Esophagus squamous epithelium (tissue), 5 donors: ENCODE results near the gene COG5. TPM values are rescaled to one million over a fixed set of nuclear protein-coding genes. Genes with fewer than 3 reads are reported as not detected.
A peak's percentile ranks its signal among the peaks of the same experiment; 100 is the strongest.

Experiments
- DNase-seq: peaks from one replicate; lab custom pipeline; 2025; lab: John Stamatoyannopoulos, UW
- H3K27ac ChIP-seq, 4 donors: fragments of 200-600 bp; sonication (generic); one replicate each; pipeline ENCODE4 v1.5.1; 2016 to 2019; ENCODE audit warnings: mild to moderate bottlenecking in 1 of 4
- H3K27me3 ChIP-seq, 4 donors: fragments of 200-600 bp; sonication (generic); 1 replicate in 3 of 4; 2 replicates in 1 of 4; pipeline versions ENCODE4 v1.5.1 to v1.6.0; 2017 to 2021; ENCODE audit warnings: antibody characterized with exemption in 1 of 4
- H3K36me3 ChIP-seq, 3 donors: fragments of 200-600 bp; sonication (generic); one replicate each; pipeline ENCODE4 v1.5.1; 2016 to 2019
- H3K4me1 ChIP-seq, 3 donors: fragments of 200-600 bp; sonication (generic); one replicate each; pipeline ENCODE4 v1.5.1; 2017 to 2019
- H3K4me3 ChIP-seq, 4 donors: fragments of 200-600 bp; sonication (generic); 1 replicate in 3 of 4; 2 replicates in 1 of 4; pipeline ENCODE4 v1.5.1; 2016 to 2019; ENCODE audit warnings: mild to moderate bottlenecking in 2 of 4, moderate library complexity in 1 of 4
- H3K9me3 ChIP-seq, 3 donors: fragments of 200-600 bp; sonication (generic); one replicate each; pipeline ENCODE4 v1.5.1; 2016 to 2019
- CTCF ChIP-seq, 6 experiments: fragments of 450-650 bp in 4 of 6; fragments of 200-600 bp in 2 of 6; sonication (generic) in 2 of 6; IDR thresholded peaks; one replicate each; pipeline ENCODE4 v1.5.1; 2016 to 2019; ENCODE audit warnings: antibody characterized with exemption in 6 of 6, mild to moderate bottlenecking in 4 of 6, moderate library complexity in 4 of 6
- POLR2A ChIP-seq, 4 donors: fragments of 450-650 bp; IDR thresholded peaks; one replicate each; pipeline ENCODE4 v1.6.1; 2017; ENCODE audit warnings: antibody characterized with exemption in 4 of 4, mild to moderate bottlenecking in 4 of 4, moderate library complexity in 3 of 4
- WGBS, 2 donors: methylation state at CpG; one replicate each; pipeline ENCODE4 v1.1.5; 2018; 5-methylcytosine and 5-hydroxymethylcytosine counted together
- intact Hi-C: fragments of 100-400 bp; cut with DNase I; formaldehyde crosslinking; loops from one replicate; pipeline ENCODE4 v1.15.0; 2022
- total RNA-seq, 4 donors: library from RNA; depleted of rRNA; stranded (reverse); fragments of >200 nt; gene quantifications; one replicate each; pipeline ENCODE4 v1.1.0, GENCODE V29; 2016
- donor health status: DM: yes; HTN: yes; CAD: no.

COG5 gene
- total RNA-seq, 4 donors from 2014 or later = 24.4 to 30.0 (median 27.2) TPM

GRCh38 chr7:107166736-107167426 lies 396.8 kb downstream of the COG5 start:
- Histone ChIP-seq H3K36me3 (peaks cover 0 to 6% (median 0%) of the 10 kb centered on the region in 3 donors), H3K9me3 (no peaks in the 10 kb centered on the region), H3K4me1 (peaks cover 5 to 29% (median 10%) of the 10 kb centered on the region in 3 donors), H3K4me3 (peak overlapping the region; percentile 41 to 74 (median 59)), H3K27ac (peak overlapping the region; percentile 95 to 99 (median 98)), H3K27me3 (no peaks in the 10 kb centered on the region)
- TF ChIP-seq CTCF (IDR thresholded peaks at IDR 0.05) = no peak
- TF ChIP-seq POLR2A (IDR thresholded peaks at IDR 0.05) = no peak
- intact Hi-C loops = no loop called here
- 36 to 39% methylated on average over 5 of the region's 5 CpGs for WGBS, 2 donors
- DNase-seq = no peak

GRCh38 chr7:107165341-107165740 lies 398.4 kb downstream of the COG5 start:
- Histone ChIP-seq H3K27me3 (no peaks in the 10 kb centered on the region), H3K27ac (no peak overlapping the region), H3K36me3 (no peaks in the 10 kb centered on the region), H3K9me3 (no peaks in the 10 kb centered on the region), H3K4me3 (no peak overlapping the region), H3K4me1 (peaks cover 0 to 14% (median 5%) of the 10 kb centered on the region in 3 donors)
- intact Hi-C loops = no loop called here
- no peak for DNase-seq
- no peak for TF ChIP-seq CTCF (IDR thresholded peaks at IDR 0.05)
- TF ChIP-seq POLR2A (IDR thresholded peaks at IDR 0.05) = no peak
- 76 to 83% methylated on average over 3 of the region's 3 CpGs for WGBS, 2 donors

GRCh38 chr7:107164092-107164491 lies 399.6 kb downstream of the COG5 start:
- DNase-seq = no peak
- intact Hi-C loops = no loop called here
- WGBS, 2 donors = 44 to 50% methylated on average over 2 of the region's 2 CpGs

GRCh38 chr7:107162475-107162874 lies 401.2 kb downstream of the COG5 start:
- no peak for DNase-seq
- intact Hi-C loops = no loop called here
- no peak overlapping the region for H3K4me3 ChIP-seq
- H3K9me3 ChIP-seq = no peaks in the 10 kb centered on the region
- WGBS, 2 donors = 53 to 67% methylated on average over 5 of the region's 5 CpGs
- H3K27me3 ChIP-seq = no peaks in the 10 kb centered on the region
- peaks cover 0 to 10% (median 0%) of the 10 kb centered on the region in 3 donors for H3K4me1 ChIP-seq
- no peaks in the 10 kb centered on the region for H3K36me3 ChIP-seq
- TF ChIP-seq CTCF (IDR thresholded peaks at IDR 0.05) (no peak), POLR2A (IDR thresholded peaks at IDR 0.05) (no peak)
- no peak overlapping the region for H3K27ac ChIP-seq

More at GRCh38 chr7:107164092-107164491, 399.6 kb downstream of the COG5 start:
- Histone ChIP-seq H3K36me3 (no peaks in the 10 kb centered on the region), H3K27ac (no peak overlapping the region), H3K27me3 (no peaks in the 10 kb centered on the region), H3K4me1 (peaks cover 0 to 10% (median 0%) of the 10 kb centered on the region in 3 donors), H3K4me3 (no peak overlapping the region), H3K9me3 (no peaks in the 10 kb centered on the region)
- TF ChIP-seq POLR2A (IDR thresholded peaks at IDR 0.05) (no peak), CTCF (IDR thresholded peaks at IDR 0.05) (no peak)

- no peak overlapping the region for H3K4me3 ChIP-seq
- H3K27me3 ChIP-seq = no peaks in the 10 kb centered on the region
- no peaks in the 10 kb centered on the region for H3K4me1 ChIP-seq
- H3K9me3 ChIP-seq = no peaks in the 10 kb centered on the region
- no peaks in the 10 kb centered on the region for H3K36me3 ChIP-seq
- intact Hi-C loops = no loop called here
- H3K27ac ChIP-seq = no peak overlapping the region
- 73 to 87% methylated on average over 3 of the region's 3 CpGs for WGBS, 2 donors
- no peak for DNase-seq
- TF ChIP-seq CTCF (IDR thresholded peaks at IDR 0.05) (no peak), POLR2A (IDR thresholded peaks at IDR 0.05) (no peak)
These were observed 402.3 kb downstream of the COG5 start for GRCh38 chr7:107161415-107161814.
